HG03432 (cell line): ENCODE measurements around the gene DDOST.
A peak's percentile ranks its signal among the peaks of the same experiment; 100 is the strongest.

Experiments used
- ATAC-seq: cut with Tn5 transposase; IDR thresholded peaks from one replicate; pipeline ENCODE4 v1.9.1; 2021; ENCODE audit warnings: mild to moderate bottlenecking, moderate library complexity; ENCODE audit not compliant: unreplicated experiment

DDOST gene

GRCh38 chr1:20663365-20663764 lies 2.2 kb upstream of the DDOST start:
- ATAC-seq = no peak

- ATAC-seq = no peak
Observed at GRCh38 chr1:20662110-20662475, 924 bp upstream of the DDOST start.

DNA sequence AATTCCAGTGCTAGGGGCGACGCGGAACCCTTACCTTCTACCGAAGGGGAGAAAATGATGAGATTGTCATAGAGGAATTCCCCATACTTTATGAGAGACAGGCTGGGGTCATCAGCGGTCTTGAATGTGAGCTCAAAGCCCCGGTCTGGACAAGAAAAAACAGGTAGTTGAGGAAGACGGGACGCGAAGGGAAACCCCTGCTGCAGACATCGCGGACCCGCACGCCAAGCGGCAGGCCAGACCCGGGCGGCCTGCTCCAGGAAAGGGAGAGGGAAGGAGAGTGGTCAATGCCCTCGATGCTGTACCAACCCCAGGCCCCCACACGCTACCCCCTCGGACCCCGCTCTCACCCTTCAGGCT lies 342 bp downstream of the DDOST start:
- peak; percentile 13 for ATAC-seq

- ATAC-seq = no peak
Observed at GRCh38 chr1:20660363-20660762, 806 bp downstream of the DDOST start.

DNA sequence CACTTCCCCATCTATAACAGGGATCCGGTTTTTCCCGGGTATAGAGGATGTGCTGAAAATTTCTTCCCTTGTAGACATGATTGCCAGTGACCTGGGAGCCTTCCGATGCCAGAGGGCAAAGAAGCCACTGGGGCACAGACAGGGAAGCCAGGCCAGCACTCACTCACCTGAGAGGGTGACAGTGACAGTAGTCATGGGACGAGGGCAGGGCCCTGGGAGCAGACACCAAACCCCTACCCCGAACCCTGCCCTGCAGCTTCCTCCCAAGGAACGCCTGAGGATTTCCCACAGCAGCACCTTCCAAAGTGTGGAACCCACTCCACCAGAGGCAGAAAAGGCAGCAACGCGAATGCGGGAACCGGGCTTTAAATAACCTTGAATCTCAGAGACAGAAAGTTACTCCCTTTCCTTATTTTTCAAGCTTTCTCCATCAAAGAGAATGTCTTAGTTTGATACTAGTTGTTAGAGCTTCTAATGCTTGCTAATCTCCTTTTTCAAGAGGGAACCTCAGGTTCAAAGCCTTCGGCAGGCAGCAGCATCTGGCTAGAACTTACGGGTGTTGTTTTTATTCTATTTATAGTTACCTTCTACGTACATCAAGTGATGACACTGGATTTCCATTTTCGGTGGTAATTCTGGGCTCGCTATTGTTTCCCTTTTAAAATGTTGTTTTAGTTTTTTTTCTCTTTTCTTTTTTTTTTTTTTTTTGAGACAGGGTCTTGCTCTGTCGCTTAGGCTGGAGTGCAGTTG lies 2.8 kb downstream of the DDOST start:
- ATAC-seq = no peak

- ATAC-seq = no peak
Observed at GRCh38 chr1:20657024-20657423, 4.1 kb downstream of the DDOST start.

GRCh38 chr1:20654104-20654690 lies 7.0 kb downstream of the DDOST start:
- no peak for ATAC-seq

DNA sequence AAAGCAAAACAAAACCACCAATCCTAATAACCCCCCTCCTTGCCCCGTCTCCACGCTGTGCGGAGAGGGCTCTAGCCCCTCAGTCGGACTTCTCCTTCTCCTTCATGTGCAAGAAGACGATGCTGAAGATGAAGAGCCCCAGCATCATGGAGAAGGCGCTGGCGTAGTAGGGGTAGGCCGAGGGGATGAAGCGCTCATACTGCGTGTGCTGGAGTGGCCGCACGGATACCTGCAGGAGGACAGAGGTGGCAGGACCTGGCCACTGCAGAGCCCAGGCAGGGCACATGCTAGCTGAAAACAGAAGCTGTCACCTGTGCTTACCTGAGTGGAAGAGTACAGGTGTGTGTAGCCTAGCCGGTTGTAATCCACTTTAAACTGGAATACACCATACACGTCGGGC lies 8.9 kb downstream of the DDOST start:
- no peak for ATAC-seq

DNA sequence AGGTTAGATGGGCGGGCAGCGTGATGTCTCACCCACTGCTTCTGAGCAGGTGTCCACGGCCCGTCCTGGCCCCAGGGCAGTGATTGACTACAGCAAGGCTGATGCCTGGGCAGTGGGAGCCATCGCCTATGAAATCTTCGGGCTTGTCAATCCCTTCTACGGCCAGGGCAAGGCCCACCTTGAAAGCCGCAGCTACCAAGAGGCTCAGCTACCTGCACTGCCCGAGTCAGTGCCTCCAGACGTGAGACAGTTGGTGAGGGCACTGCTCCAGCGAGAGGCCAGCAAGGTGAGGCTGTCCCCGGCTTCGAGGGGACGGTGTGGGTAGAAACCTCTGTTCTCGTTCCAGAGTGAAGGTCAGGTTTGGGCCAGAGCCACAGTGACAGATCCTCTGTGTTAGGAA lies 12.2 kb downstream of the DDOST start:
- ATAC-seq = no peak

- no peak for ATAC-seq
Observed at GRCh38 chr1:20648438-20648837, 12.7 kb downstream of the DDOST start.

- no peak for ATAC-seq
Observed at GRCh38 chr1:20645414-20645813, 15.8 kb downstream of the DDOST start.

DNA sequence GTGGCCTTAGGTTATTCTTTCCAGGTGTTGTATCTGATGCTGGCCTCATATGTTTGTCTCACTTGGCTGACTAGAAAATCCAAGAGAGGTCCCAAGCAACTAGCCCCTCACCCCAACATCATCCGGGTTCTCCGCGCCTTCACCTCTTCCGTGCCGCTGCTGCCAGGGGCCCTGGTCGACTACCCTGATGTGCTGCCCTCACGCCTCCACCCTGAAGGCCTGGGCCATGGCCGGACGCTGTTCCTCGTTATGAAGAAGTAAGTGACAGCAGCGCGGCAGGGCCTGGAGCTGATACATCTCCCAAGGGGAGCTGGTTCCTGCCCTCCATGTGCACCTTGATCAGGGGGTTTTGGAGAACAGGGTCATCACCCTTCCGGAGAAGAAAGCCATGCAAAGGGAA lies 16.8 kb downstream of the DDOST start:
- no peak for ATAC-seq

GRCh38 chr1:20643080-20643479 lies 18.1 kb downstream of the DDOST start:
- no peak for ATAC-seq

GRCh38 chr1:20641975-20642374 lies 19.2 kb downstream of the DDOST start:
- ATAC-seq = no peak

- ATAC-seq = no peak
Observed at GRCh38 chr1:20640183-20640597, 21.0 kb downstream of the DDOST start.

DNA sequence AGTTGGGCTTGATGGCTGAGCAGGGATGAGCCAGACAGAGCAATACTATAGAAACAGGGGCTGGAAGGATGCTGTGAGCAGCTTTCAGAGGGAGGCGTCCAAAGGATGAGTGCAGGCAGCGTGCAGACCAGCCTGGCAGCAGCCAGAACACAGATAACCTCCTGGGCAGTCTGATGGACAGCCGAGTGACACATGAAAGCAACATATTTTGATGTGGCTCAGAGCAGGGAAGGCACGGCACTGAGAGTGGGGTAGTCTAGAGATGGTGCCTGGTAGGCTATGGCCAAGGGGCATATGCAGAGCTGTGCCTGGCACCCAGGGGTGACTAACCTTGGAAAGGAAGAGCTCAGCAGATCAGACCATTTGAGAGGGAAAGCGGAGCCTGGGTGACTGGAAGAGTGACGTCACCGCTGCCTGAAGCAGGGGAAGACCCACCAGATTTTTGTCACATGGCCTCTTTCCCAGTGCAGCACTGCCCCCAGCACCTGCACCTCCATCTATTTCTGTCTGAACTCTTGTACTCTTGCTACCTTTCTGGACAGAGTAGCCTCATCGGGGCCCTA lies 24.3 kb downstream of the DDOST start:
- ATAC-seq = no peak

DNA sequence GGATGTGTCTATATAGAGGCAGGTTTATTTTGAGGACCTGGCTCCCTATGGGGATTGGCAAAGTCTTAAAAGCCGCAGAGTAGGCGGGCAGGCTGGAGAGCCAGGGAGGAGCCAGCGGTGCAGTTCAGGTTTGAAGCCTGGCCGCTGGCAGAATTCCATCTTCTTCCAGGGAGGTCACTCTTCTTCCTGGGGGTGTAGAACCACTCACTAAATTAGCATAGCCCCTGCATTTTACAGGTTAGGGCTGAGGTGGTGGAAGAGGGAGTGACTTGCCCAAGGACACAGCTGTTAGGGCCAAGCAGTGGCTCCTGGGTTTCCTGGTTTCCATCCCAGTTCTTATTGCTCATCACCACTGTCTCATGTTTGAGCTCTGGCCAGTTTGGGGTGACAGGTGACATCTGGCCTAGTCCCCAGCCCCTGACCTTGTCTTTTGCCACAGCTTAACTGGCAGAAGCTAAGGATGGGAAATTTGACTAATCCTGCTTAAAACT lies 26.5 kb downstream of the DDOST start:
- no peak for ATAC-seq

- no peak for ATAC-seq
Observed at GRCh38 chr1:20634065-20634593, 27.0 kb downstream of the DDOST start.

DNA sequence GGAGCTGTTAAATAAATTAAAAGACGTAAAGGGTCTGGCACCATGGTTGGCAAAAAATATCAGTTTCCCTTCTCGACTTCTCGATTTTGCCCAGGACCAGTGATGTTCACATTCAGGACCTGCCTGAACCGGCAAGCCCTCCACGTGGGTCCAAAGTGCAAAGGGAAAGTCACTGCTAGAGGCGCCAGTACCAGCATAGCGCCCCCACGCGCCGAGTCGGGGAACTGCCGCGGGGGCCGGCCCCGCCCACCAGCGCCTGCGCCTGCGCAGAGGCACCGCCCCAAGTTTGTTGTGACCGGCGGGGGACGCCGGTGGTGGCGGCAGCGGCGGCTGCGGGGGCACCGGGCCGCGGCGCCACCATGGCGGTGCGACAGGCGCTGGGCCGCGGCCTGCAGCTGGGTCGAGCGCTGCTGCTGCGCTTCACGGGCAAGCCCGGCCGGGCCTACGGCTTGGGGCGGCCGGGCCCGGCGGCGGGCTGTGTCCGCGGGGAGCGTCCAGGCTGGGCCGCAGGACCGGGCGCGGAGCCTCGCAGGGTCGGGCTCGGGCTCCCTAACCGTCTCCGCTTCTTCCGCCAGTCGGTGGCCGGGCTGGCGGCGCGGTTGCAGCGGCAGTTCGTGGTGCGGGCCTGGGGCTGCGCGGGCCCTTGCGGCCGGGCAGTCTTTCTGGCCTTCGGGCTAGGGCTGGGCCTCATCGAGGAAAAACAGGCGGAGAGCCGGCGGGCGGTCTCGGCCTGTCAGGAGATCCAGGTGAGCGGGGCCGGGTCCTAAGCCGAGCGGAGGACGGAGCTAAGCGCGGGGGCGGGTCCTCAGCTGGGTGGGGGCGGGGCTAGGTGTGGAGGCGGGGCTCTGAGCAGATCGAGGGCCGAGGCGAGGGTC lies 27.7 kb downstream of the DDOST start, which contains the start of gene PINK1:
Gene PINK1, plus strand, starts transcription at position 269 of the 875 bp plus-strand sequence. Its CDS starts 91 bp downstream, at position 360.
- peak; percentile 69 for ATAC-seq

DNA sequence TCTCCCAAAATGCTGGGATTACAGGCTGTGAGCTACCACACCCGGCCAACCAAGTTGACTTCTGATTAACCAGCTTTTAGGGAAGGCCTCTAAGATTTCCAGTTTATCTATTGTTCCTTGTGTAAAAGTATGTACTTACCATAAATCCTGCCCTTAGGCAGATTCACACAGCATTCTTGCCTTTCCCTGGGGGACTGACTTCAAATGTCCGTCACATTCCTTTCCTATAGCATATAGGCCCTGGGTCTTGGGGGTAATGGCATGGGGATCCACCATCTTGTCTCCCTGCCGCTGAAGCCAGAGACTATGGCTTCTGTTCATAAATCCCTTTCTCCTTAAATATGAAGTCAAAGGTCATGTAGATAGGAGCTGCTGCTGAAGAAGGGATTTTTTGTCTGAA lies 28.8 kb downstream of the DDOST start:
- no peak for ATAC-seq

- no peak for ATAC-seq
Observed at GRCh38 chr1:20630729-20631128, 30.4 kb downstream of the DDOST start.
